PFSK-1 (cell line): ENCODE results near the gene ALKAL2.

Experiments
- FOXP2 ChIP-seq: optimal IDR thresholded peaks from 2 replicates; pipeline ENCODE3; 2011; ENCODE audit warnings: borderline replicate concordance, control low read depth, inconsistent platforms; ENCODE audit not compliant: insufficient read depth; ENCODE audit errors: extremely low read length, extremely low read depth
- POLR2AphosphoS5 ChIP-seq: IDR thresholded peaks from 2 replicates; pipeline ENCODE4 v1.6.1; 2012; ENCODE audit warnings: low read depth, mild to moderate bottlenecking, control low read depth, low read length, moderate library complexity
- REST ChIP-seq, 2 experiments: IDR thresholded peaks; 2 replicates each; pipeline versions ENCODE4 v1.6.1 to v1.8.0; 2011 to 2012; ENCODE audit warnings: low read depth in 2 of 2, low read length in 2 of 2, control low read depth in 1 of 2, inconsistent platforms in 1 of 2, mild to moderate bottlenecking in 1 of 2, moderate library complexity in 1 of 2; ENCODE audit not compliant: insufficient read depth in 1 of 2
- SIN3A ChIP-seq: IDR thresholded peaks from 2 replicates; pipeline ENCODE4 v1.6.1; 2012; ENCODE audit warnings: mild to moderate bottlenecking, low read length, moderate library complexity, borderline replicate concordance; ENCODE audit not compliant: insufficient read depth
- TAF1 ChIP-seq: IDR thresholded peaks from 2 replicates; pipeline ENCODE4 v1.6.1; 2012; ENCODE audit warnings: low read length, control low read depth, borderline replicate concordance; ENCODE audit not compliant: insufficient read depth

The ALKAL2 gene

GRCh38 chr2:287471-287885 lies 413 bp downstream of the ALKAL2 start:
- no peak for TF ChIP-seq TAF1
- TF ChIP-seq SIN3A, result no peak
- TF ChIP-seq FOXP2, result peak; percentile 24
- TF ChIP-seq REST (IDR thresholded peaks at IDR 0.05; ENCODE audit: insufficient read depth in 1 of 2, low read depth in 2 of 2, low read length in 2 of 2), result no peak
- TF ChIP-seq POLR2AphosphoS5, result no peak

GRCh38 chr2:286774-287392 lies 1.0 kb downstream of the ALKAL2 start:
- TF ChIP-seq REST (IDR thresholded peaks at IDR 0.05; ENCODE audit: insufficient read depth in 1 of 2, low read depth in 2 of 2, low read length in 2 of 2), result no peak
- no peak for TF ChIP-seq SIN3A
- TF ChIP-seq FOXP2, result no peak
- TF ChIP-seq POLR2AphosphoS5, result no peak
- no peak for TF ChIP-seq TAF1

- TF ChIP-seq POLR2AphosphoS5, result no peak
- no peak for TF ChIP-seq SIN3A
- TF ChIP-seq TAF1, result no peak
- no peak for TF ChIP-seq FOXP2
- no peak for TF ChIP-seq REST (IDR thresholded peaks at IDR 0.05; ENCODE audit: insufficient read depth in 1 of 2, low read depth in 2 of 2, low read length in 2 of 2)
Observed at GRCh38 chr2:286035-286434, 1.9 kb downstream of the ALKAL2 start.

GRCh38 chr2:285531-285930 lies 2.4 kb downstream of the ALKAL2 start:
- no peak for TF ChIP-seq TAF1
- no peak for TF ChIP-seq SIN3A
- TF ChIP-seq FOXP2, result no peak
- no peak for TF ChIP-seq POLR2AphosphoS5

- no peak for TF ChIP-seq REST (IDR thresholded peaks at IDR 0.05; ENCODE audit: insufficient read depth in 1 of 2, low read depth in 2 of 2, low read length in 2 of 2)
- no peak for TF ChIP-seq FOXP2
- TF ChIP-seq TAF1, result no peak
- no peak for TF ChIP-seq SIN3A
- TF ChIP-seq POLR2AphosphoS5, result no peak
Observed at GRCh38 chr2:284896-285492, 2.9 kb downstream of the ALKAL2 start.
